Activated CD8-positive, alpha-beta memory T cell treated with anti-CD3 and anti-CD28 coated beads, Interleukin-2, amount 50 U/mL, for 24 hours (primary cell): ENCODE measurements around the gene HLCS.
A peak's percentile ranks its signal among the peaks of the same experiment; 100 is the strongest.
"Not testable (repeated sequence)": the region's sequence is repeated elsewhere in the genome, so short reads cannot be mapped to it uniquely, and the experiment has no call there.

Experiments used
- DNase-seq: peaks from one replicate; pipeline ENCODE4 v3.0.0-alpha.2; 2020; ENCODE audit errors: extremely low read depth

The HLCS gene

GRCh38 chr21:36955783-36956182 lies 10.7 kb downstream of the HLCS start:
- no peak for DNase-seq

- DNase-seq, result not testable (repeated sequence)
Observed at GRCh38 chr21:36952331-36952730, 14.1 kb downstream of the HLCS start.

GRCh38 chr21:36949171-36950141 lies 17.0 kb downstream of the HLCS start:
- no peak for DNase-seq

DNA sequence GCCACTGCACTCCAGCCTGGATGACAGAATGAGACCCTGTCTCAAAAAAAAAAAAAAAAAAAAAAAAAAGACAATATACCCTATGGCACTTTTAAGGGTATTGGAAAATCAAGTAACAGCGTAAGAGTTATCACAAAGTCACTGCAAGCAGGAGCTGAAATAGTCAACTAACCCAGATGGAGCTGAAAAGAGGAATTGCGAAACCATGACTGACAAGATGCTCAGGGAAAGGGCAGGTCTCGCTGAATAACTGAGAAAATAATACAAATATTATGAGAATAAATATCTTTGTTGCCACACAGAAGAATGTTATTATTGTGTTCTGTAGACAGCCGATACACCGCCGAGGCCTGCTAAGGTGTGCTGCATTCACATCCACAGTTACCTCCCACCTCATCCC lies 17.8 kb downstream of the HLCS start:
- no peak for DNase-seq

DNA sequence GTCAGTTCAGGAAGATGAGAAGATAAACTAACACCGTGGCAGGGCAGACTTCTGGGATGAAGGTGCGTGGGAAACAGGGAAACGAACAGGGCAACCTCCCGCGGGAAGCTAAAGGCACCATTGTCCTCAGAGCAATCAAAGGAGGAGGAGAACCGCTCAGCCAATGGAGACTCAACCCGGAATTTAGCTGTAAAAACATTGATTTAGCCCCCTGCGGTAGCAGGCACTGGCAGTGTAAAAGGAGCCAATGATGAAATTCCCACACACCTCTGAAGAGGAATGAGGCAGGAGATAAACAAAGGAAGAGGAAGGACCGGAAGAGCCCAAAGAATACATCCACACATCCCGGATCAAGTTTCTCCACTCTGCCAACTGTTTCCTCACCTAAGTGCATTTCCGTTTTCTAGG lies 19.5 kb downstream of the HLCS start:
- DNase-seq, result no peak

DNA sequence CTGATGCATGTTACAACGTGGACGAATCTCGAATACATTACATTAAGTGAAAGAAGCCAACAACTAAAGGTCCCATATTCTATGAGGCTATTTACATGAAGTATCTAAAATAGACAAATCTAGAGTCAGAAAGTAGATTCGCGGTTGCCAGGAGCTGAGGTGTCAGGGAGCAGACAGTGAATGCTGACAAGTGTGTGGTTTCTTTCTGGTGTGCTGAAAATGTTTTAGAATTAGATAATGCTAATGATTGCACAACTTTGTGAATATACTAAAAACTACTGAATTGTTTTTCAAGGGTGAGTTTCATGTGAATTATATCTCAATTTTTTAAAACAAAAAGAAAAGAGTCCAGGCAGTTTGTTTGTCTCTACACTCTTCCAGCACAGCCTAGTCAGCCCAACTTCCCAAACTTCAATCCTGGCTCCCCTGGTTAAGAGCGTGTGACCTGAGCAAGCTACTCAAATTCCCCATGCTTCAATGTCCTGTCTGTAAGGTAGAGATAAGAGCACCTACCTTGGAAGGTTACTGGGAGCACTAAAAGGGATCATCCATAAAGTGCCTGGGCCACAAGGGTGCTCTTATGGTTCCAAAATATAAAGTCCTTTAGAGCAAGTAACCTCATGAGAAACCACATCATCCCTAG lies 20.9 kb downstream of the HLCS start:
- no peak for DNase-seq

DNA sequence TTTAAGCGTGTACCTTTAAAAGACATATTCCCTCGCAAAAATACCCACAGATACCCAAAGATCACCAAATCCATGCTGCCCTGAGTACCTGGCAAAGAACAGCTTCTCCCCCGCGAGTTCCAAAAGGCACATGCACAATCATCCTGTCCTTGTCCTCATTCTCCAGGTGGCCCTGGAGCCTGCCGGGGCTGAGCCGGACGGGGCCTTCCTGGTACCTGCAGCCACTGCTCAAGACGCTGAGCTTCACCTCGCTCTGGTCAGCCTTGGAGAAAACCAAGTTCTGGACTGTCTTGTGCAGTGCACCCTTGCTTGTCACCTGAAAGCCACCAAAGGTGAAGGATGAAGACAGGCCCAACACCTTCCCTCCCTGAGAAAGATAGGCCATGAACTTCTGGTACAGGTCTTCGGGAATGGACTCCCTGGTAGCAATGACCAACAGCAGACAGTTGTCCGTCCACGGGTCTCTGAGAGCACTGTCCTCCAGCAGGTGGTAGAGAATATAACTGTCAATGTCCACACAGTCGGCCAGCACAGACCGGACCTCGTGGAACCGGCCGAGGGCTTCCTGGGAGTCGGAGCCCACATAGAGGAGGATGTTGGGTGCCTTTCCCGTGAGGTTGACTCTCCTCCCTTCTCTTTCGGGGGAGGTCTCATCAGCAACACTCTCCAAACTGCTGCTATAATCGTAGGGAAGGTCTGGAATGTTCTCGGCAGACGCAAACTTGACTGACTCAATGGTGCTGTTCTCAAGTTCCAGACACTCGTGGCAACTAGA lies 29.9 kb downstream of the HLCS start:
- no peak for DNase-seq

GRCh38 chr21:36934864-36935420 lies 31.5 kb downstream of the HLCS start:
- DNase-seq, result no peak

DNA sequence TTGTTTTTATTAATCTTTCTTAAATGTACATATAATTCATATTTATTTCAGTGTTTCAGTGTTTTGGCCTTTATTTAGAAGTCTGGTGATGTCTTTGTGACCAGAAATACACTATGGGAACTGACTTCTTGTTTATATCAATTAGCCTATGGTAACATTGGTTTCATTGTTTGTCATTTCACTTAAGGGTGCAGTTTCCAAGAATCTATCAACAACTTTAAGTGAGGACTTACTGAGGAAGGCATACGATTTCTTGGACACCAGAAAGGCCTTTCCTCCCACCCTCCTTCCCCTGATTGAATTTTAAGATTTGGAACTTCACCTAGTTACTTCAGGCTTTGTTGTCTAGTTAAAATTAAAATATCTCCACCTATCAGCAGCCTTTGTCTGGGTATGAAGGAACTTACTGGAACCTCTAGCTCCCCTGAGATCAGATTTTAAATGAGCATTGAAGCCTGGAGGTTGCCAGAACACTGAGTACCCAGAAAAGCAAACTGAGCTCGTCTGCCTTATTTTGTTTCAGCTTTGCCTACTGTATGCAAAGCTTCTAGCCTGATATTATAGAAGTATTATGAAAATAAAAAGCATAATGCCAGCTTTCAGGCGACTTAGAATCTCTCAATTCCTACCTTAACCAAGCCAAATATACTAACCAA lies 34.2 kb downstream of the HLCS start:
- DNase-seq, result no peak

GRCh38 chr21:36929622-36930021 lies 36.8 kb downstream of the HLCS start:
- no peak for DNase-seq

- DNase-seq, result no peak
Observed at GRCh38 chr21:36928960-36929359, 37.5 kb downstream of the HLCS start.

GRCh38 chr21:36927719-36928117 lies 38.8 kb downstream of the HLCS start:
- peak; percentile 40 for DNase-seq

DNA sequence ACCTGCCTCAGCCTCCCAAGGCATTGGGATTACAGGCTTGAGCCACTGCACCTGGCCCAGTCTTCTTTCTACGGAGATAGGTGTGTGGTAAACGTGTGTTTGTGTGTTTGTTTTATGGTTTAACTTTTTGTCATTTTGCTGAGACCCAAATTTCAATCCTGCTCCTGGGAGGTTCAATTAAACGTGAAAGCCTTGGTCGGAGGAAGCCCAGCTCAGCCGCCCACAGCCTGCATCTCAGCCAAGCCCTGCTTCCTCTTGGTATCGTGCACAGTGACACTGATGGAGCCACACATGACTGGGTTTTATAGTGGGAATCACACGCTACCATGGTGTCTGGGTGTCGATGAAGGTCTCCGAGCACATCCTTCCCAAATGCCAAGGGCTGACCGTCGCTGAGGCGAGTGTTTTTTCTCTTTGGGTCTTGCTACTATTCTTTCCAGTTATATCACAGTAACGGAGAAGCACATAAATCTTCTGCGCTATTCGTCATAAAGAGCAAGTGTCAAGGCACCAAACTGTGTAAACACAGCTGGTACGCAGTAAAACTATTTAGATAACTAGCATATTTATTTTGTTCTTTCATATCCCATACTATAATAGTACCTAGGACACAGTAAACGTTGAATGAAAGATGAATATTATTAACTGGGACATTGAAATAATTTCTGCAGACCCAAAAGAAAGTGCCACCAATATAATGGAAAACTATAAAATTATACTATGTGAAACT lies 39.3 kb downstream of the HLCS start:
- DNase-seq, result no peak

- no peak for DNase-seq
Observed at GRCh38 chr21:36923270-36923669, 43.2 kb downstream of the HLCS start.

DNA sequence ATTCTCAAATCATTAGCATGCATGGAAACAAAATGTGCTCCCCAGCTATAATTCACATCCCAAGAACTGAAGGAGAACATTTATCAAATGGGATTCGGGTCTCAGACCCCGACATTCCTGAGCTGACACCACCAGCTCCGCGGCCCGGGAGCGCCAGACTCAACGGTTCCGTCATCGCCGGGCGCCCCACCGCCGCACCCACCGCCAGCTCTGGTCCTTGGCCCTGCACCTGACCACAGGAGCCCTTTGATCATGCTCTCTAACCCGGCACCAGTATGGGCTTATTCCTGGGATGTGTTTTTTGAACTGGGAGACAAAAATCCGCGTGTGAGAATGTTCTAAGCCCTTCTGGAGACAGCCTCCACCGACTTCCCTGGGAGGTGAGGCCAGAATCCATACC lies 43.6 kb downstream of the HLCS start:
- DNase-seq, result no peak

DNA sequence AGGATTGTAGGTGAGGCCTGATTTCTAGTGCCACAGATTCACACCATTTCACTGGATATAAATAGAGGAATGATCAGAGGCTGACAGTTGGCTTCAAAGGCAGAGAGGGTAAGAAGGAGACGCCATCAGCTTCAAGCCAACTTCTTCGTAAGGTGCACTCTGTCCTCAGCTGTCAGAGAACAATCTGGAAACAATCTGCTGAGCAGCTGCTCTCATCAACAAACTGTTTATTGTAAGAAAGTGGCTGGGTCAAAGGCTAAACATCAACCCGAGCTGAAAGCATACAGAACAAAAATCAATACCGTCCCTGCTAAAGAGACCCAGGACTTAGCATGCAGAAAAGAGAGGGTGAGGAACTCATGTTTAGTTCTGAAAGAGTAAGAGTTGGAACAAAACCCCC lies 48.2 kb downstream of the HLCS start:
- no peak for DNase-seq

DNA sequence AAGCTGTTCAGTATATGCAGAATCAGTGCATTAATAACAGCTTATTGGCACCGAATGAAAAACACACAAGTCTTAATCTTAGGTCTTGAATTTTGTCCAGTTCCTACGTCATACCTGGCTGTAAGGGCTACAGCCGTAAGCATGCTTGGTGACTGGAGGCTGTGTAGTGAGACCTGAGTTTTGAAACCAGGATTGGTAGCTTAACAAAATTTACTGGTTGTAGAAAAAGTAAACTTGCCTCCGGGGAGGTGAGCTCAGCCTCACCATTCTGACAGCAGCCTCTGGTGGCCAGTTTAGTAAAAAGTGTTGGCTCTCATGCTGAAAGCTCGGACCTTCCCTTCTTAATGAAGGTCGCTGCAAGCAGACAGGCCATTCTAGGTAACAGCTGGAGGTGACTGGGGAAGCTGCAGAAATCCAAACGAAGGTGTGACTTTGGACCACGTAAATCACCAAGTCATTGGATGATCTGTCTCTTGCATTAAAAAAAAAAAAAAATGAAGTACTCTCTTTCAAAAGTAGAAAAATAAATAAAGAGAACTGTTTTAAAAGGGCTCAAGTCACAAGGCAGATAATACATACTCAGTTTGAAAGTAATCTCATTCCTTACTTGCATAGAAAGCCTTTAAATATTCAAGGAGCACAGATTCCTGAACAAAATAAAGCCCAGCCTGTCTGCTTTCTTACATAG lies 48.9 kb downstream of the HLCS start:
- DNase-seq, result no peak

GRCh38 chr21:36916718-36917117 lies 49.8 kb downstream of the HLCS start:
- DNase-seq, result no peak

GRCh38 chr21:36915696-36916245 lies 50.7 kb downstream of the HLCS start:
- no peak for DNase-seq
